ENCODE results near the gene KLHDC10.
"Not testable (repeated sequence)": the region's sequence is repeated elsewhere in the genome, so short reads cannot be mapped to it uniquely, and the experiment has no call there.

KLHDC10 gene

GRCh38 chr7:130118801-130119200 lies 48.5 kb downstream of the KLHDC10 start:
- DNase-seq, result no peak

- no peak for DNase-seq
These were observed 53.2 kb downstream of the KLHDC10 start for GRCh38 chr7:130123501-130123900.

GRCh38 chr7:130124711-130125110 lies 54.4 kb downstream of the KLHDC10 start:
- DNase-seq, result no peak

GRCh38 chr7:130126840-130127239 lies 56.5 kb downstream of the KLHDC10 start:
- not testable (repeated sequence) for DNase-seq

- DNase-seq, result no peak
These were observed 57.1 kb downstream of the KLHDC10 start for GRCh38 chr7:130127404-130127803.

- DNase-seq, result no peak
These were observed 57.5 kb downstream of the KLHDC10 start for GRCh38 chr7:130127821-130128317.

GRCh38 chr7:130129011-130129411 lies 58.7 kb downstream of the KLHDC10 start:
- DNase-seq, result no peak

GRCh38 chr7:130131191-130131834 lies 61.0 kb downstream of the KLHDC10 start:
- DNase-seq, result no peak

GRCh38 chr7:130131964-130132875 lies 61.9 kb downstream of the KLHDC10 start:
- no peak for DNase-seq

GRCh38 chr7:130133029-130133782 lies 62.9 kb downstream of the KLHDC10 start:
- no peak for DNase-seq

GRCh38 chr7:130134106-130134636 lies 63.8 kb downstream of the KLHDC10 start:
- DNase-seq, result no peak

- no peak for DNase-seq
These were observed 64.4 kb downstream of the KLHDC10 start for GRCh38 chr7:130134726-130135125.

GRCh38 chr7:130135208-130136205 lies 65.2 kb downstream of the KLHDC10 start:
- DNase-seq, result no peak

GRCh38 chr7:130136579-130137167 lies 66.3 kb downstream of the KLHDC10 start:
- DNase-seq, result no peak

GRCh38 chr7:130137207-130137606 lies 66.9 kb downstream of the KLHDC10 start:
- no peak for DNase-seq

- DNase-seq, result no peak
These were observed 69.0 kb downstream of the KLHDC10 start for GRCh38 chr7:130139193-130139960.

GRCh38 chr7:130140551-130141160 lies 70.3 kb downstream of the KLHDC10 start:
- no peak for DNase-seq

GRCh38 chr7:130141161-130141883 lies 71.0 kb downstream of the KLHDC10 start:
- no peak for DNase-seq

Data from T1000 (cell line).